Measurements from ENCODE around the gene PDE6A.

DNA sequence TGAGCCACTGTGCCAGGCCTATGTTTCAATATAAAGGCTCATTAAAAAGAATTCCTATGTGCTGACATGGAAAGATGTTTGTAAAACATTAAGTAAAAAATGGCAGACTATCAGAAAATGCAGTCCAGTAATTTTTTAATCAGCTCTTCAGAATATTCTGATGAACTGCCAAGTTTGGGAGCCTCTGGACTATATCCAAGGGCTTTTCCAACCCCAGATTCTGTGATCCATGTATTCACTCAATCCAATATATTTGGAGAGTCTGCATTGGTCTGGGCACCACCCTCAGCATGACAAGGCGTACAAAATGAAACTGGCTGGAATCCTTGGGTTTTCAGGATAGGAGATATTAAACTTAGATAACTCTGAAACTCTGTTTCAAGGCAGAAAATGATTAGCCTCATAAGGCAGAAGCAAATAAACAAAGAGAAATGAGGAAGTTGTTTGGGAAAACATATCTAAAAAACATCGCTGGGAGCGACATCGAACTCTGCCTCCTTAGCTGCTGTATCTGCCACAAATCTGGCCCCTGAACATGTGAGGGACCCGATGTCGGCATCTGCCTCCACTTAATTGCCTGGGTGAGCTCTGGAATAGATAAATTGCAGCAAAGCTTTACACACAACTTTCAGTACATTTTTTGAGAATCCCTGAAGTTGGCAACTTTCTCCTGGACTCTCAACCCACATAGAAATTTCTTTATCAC lies 14.4 kb downstream of the PDE6A start:
- TF ChIP-seq GATA3 (IDR thresholded peaks at IDR 0.05; ENCODE audit: low read depth, low read length) (no peak), GATA2 (IDR thresholded peaks at IDR 0.05; ENCODE audit: low read depth, low read length) (peak; percentile 35; the same call in 1 of the 2 replicates)
